DND-41 (cell line): ENCODE results near the gene TSHZ1.

Experiments
- ATAC-seq: fragments of 200-7000 bp; cut with Tn5 transposase; 3 replicates; pipeline ENCODE4 v1.9.1; 2021; ENCODE audit warnings: low read depth; ENCODE audit not compliant: insufficient read depth
- DNase-seq: peaks from one replicate; pipeline ENCODE4 v3.0.0-alpha.2; 2020
- H2AFZ ChIP-seq: 2 replicates; pipeline ENCODE4 v1.6.0; 2012; ENCODE audit warnings: low read depth, low read length
- H3K27ac ChIP-seq: 2 replicates; pipeline ENCODE4 v1.5.1; 2012; ENCODE audit warnings: low read length, inconsistent platforms
- H3K27me3 ChIP-seq: fragments of 200-600 bp; sonication (generic); 2 replicates; pipeline ENCODE4 v1.6.0; 2012; ENCODE audit warnings: low read length, mild to moderate bottlenecking, inconsistent platforms; ENCODE audit not compliant: insufficient read depth, poor library complexity
- H3K36me3 ChIP-seq: 2 replicates; pipeline ENCODE4 v1.5.1; 2012; ENCODE audit warnings: low read length, inconsistent platforms; ENCODE audit not compliant: insufficient read depth
- H3K4me1 ChIP-seq: 2 replicates; pipeline ENCODE4 v1.5.1; 2012; ENCODE audit warnings: mild to moderate bottlenecking, low read length; ENCODE audit not compliant: insufficient read depth
- H3K4me2 ChIP-seq: 2 replicates; pipeline ENCODE4 v1.6.0; 2012; ENCODE audit warnings: mild to moderate bottlenecking, moderate library complexity, low read length, inconsistent platforms; ENCODE audit not compliant: insufficient read depth
- H3K4me3 ChIP-seq, 2 experiments: fragments of 200-600 bp in 1 of 2; shearing (Covaris generic) in 1 of 2; 2 replicates each; pipeline ENCODE4 v1.5.1; 2012 to 2016; ENCODE audit warnings: inconsistent platforms in 2 of 2, low read length in 2 of 2, mild to moderate bottlenecking in 2 of 2, low read depth in 1 of 2, moderate library complexity in 1 of 2
- H3K79me2 ChIP-seq: 2 replicates; pipeline ENCODE4 v1.6.0; 2012; ENCODE audit warnings: low read length, inconsistent platforms; ENCODE audit not compliant: insufficient read depth
- H3K9ac ChIP-seq: 2 replicates; pipeline ENCODE4 v1.6.0; 2012; ENCODE audit warnings: low read depth, mild to moderate bottlenecking, inconsistent platforms, low read length, moderate library complexity
- H3K9me3 ChIP-seq: 2 replicates; pipeline ENCODE4 v1.5.1; 2012; ENCODE audit warnings: low read length, moderate library complexity, mild to moderate bottlenecking, inconsistent platforms; ENCODE audit not compliant: insufficient read depth, severe bottlenecking
- H4K20me1 ChIP-seq: 2 replicates; pipeline ENCODE4 v1.6.0; 2012; ENCODE audit warnings: low read length; ENCODE audit not compliant: insufficient read depth
- CTCF ChIP-seq: IDR thresholded peaks from 2 replicates; pipeline ENCODE4 v1.5.1; 2012; ENCODE audit warnings: borderline replicate concordance, low read length, moderate library complexity, mild to moderate bottlenecking; ENCODE audit not compliant: poor library complexity, severe bottlenecking; ENCODE audit errors: extremely low read depth
- EZH2 ChIP-seq: IDR thresholded peaks from 3 replicates; pipeline ENCODE4 v1.6.1; 2012; ENCODE audit warnings: borderline replicate concordance, low read depth, mild to moderate bottlenecking, moderate library complexity, low read length, inconsistent platforms; ENCODE audit not compliant: severe bottlenecking

Gene TSHZ1

GRCh38 chr18:75271952-75272351, 61.4 kb downstream of the TSHZ1 start:
- peaks cover 49% of the 10 kb centered on the region for H4K20me1 ChIP-seq
- H3K27me3 ChIP-seq: no peaks in the 10 kb centered on the region
- 0 out of 2 replicates have a peak, but pooled peaks cover 5% of the 10 kb centered on the region for H3K36me3 ChIP-seq
- no peak overlapping the region for H3K27ac ChIP-seq
- no peak overlapping the region for H3K4me3 ChIP-seq
- H3K4me1 ChIP-seq: peaks cover 23% of the 10 kb centered on the region
- H2AFZ ChIP-seq: no peak overlapping the region
- no peak overlapping the region for H3K9ac ChIP-seq
- H3K4me2 ChIP-seq: no peak overlapping the region
- H3K79me2 ChIP-seq: peaks cover 94% of the 10 kb centered on the region
- DNase-seq (no peak), ATAC-seq (no peak)
- no peaks in the 10 kb centered on the region for H3K9me3 ChIP-seq
- TF ChIP-seq CTCF (no peak), EZH2 (no peak)

GRCh38 chr18:75273817-75274216, 63.2 kb downstream of the TSHZ1 start:
- ATAC-seq: no peak

GRCh38 chr18:75275226-75275625, 64.6 kb downstream of the TSHZ1 start:
- Histone ChIP-seq H3K9ac (no peak overlapping the region), H3K36me3 (0 out of 2 replicates have a peak, but pooled peaks cover 5% of the 10 kb centered on the region), H3K4me3 (no peak overlapping the region), H3K4me2 (no peak overlapping the region), H4K20me1 (peaks cover 47% of the 10 kb centered on the region), H3K27me3 (no peaks in the 10 kb centered on the region), H2AFZ (no peak overlapping the region), H3K27ac (no peak overlapping the region), H3K4me1 (no peaks in the 10 kb centered on the region; the same call in 1 of the 2 replicates), H3K9me3 (no peaks in the 10 kb centered on the region), H3K79me2 (peaks cover 96% of the 10 kb centered on the region)
- DNase-seq (no peak), ATAC-seq (no peak)
- TF ChIP-seq CTCF: no peak
- TF ChIP-seq EZH2: no peak

More at GRCh38 chr18:75273817-75274216, 63.2 kb downstream of the TSHZ1 start:
- Histone ChIP-seq H3K9ac (no peak overlapping the region), H3K36me3 (0 out of 2 replicates have a peak, but pooled peaks cover 5% of the 10 kb centered on the region), H3K79me2 (peaks cover 95% of the 10 kb centered on the region), H4K20me1 (peaks cover 50% of the 10 kb centered on the region), H3K4me3 (no peak overlapping the region), H3K4me2 (no peak overlapping the region), H3K27ac (no peak overlapping the region), H3K27me3 (no peaks in the 10 kb centered on the region), H3K4me1 (peaks cover 14% of the 10 kb centered on the region), H3K9me3 (no peaks in the 10 kb centered on the region), H2AFZ (no peak overlapping the region)
- DNase-seq: no peak
- TF ChIP-seq EZH2 (no peak), CTCF (peak; percentile 21)
